Body of pancreas (tissue), 4 donors: ENCODE measurements around the gene CFAP57.

Source experiments
- POLR2A ChIP-seq, 3 donors: fragments of 450-650 bp; IDR thresholded peaks; one replicate each; pipeline ENCODE4 v1.6.1; 2016; ENCODE audit warnings: antibody characterized with exemption in 3 of 3, mild to moderate bottlenecking in 2 of 3
- TF ChIP-seq, protein P1 (sequence below), 7 experiments: fragments of 450-650 bp in 4 of 7; fragments of 200-600 bp in 3 of 7; sonication (generic) in 3 of 7; IDR thresholded peaks; one replicate each; pipeline ENCODE4 v1.5.1; 2016 to 2019; ENCODE audit warnings: antibody characterized with exemption in 7 of 7

DNA sequence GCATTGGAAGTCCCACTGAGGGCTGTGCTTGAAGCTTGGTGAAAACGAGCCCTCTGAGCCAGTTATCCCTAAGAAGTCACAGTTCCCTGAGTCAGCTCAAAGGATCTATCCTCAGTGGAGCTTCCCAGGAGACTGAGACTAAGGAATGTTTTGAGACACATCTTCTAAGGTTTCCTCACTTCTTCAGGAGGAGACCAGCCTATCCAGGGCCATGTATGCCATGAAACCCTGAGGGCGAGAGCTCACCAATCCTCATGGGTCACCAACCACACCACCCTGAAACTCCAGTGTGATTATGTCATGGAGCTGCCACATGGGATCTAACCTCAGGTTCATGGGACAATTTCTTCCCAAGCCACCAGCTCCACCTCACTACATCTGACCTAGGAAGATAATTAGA, 121.0 kb downstream of the CFAP57 start:
- TF ChIP-seq, protein P1, sequence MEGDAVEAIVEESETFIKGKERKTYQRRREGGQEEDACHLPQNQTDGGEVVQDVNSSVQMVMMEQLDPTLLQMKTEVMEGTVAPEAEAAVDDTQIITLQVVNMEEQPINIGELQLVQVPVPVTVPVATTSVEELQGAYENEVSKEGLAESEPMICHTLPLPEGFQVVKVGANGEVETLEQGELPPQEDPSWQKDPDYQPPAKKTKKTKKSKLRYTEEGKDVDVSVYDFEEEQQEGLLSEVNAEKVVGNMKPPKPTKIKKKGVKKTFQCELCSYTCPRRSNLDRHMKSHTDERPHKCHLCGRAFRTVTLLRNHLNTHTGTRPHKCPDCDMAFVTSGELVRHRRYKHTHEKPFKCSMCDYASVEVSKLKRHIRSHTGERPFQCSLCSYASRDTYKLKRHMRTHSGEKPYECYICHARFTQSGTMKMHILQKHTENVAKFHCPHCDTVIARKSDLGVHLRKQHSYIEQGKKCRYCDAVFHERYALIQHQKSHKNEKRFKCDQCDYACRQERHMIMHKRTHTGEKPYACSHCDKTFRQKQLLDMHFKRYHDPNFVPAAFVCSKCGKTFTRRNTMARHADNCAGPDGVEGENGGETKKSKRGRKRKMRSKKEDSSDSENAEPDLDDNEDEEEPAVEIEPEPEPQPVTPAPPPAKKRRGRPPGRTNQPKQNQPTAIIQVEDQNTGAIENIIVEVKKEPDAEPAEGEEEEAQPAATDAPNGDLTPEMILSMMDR (IDR thresholded peaks at IDR 0.05) = no peak
- TF ChIP-seq POLR2A (IDR thresholded peaks at IDR 0.05) = no peak
